ENCODE data around the gene CEBPE.
A peak's percentile ranks its signal among the peaks of the same experiment; 100 is the strongest.
"Not testable (repeated sequence)": the region's sequence is repeated elsewhere in the genome, so short reads cannot be mapped to it uniquely, and the experiment has no call there.

The CEBPE gene

GRCh38 chr14:23121361-23121771, 2.3 kb upstream of the CEBPE start:
- DNase-seq (ENCODE audit: low spot score) = no peak

GRCh38 chr14:23120541-23121251, 1.6 kb upstream of the CEBPE start:
- DNase-seq (ENCODE audit: low spot score) = peak; percentile 95

- no peak for DNase-seq (ENCODE audit: low spot score)
These were observed 590 bp upstream of the CEBPE start for GRCh38 chr14:23119363-23120327.

- DNase-seq (ENCODE audit: low spot score) = no peak
These were observed 1.6 kb downstream of the CEBPE start for GRCh38 chr14:23117371-23118020.

GRCh38 chr14:23115918-23116317, 3.1 kb downstream of the CEBPE start:
- no peak for DNase-seq (ENCODE audit: low spot score)

GRCh38 chr14:23115039-23115731, 3.9 kb downstream of the CEBPE start:
- no peak for DNase-seq (ENCODE audit: low spot score)

- no peak for DNase-seq (ENCODE audit: low spot score)
These were observed 4.4 kb downstream of the CEBPE start for GRCh38 chr14:23114669-23115038.

- no peak for DNase-seq (ENCODE audit: low spot score)
These were observed 5.0 kb downstream of the CEBPE start for GRCh38 chr14:23114120-23114458.

GRCh38 chr14:23113431-23114119, 5.5 kb downstream of the CEBPE start:
- DNase-seq (ENCODE audit: low spot score) = no peak

GRCh38 chr14:23112359-23113178, 6.5 kb downstream of the CEBPE start:
- no peak for DNase-seq (ENCODE audit: low spot score)

- DNase-seq (ENCODE audit: low spot score) = no peak
These were observed 8.3 kb downstream of the CEBPE start for GRCh38 chr14:23110579-23111365.

- DNase-seq (ENCODE audit: low spot score) = no peak
These were observed 9.3 kb downstream of the CEBPE start for GRCh38 chr14:23109769-23110168.

- DNase-seq (ENCODE audit: low spot score) = not testable (repeated sequence)
These were observed 10.9 kb downstream of the CEBPE start for GRCh38 chr14:23108169-23108568.

- DNase-seq (ENCODE audit: low spot score) = not testable (repeated sequence)
These were observed 11.4 kb downstream of the CEBPE start for GRCh38 chr14:23107620-23108019.

- DNase-seq (ENCODE audit: low spot score) = no peak
These were observed 12.4 kb downstream of the CEBPE start for GRCh38 chr14:23106747-23107045.

- DNase-seq (ENCODE audit: low spot score) = no peak
These were observed 13.7 kb downstream of the CEBPE start for GRCh38 chr14:23105348-23105824.

- no peak for DNase-seq (ENCODE audit: low spot score)
These were observed 14.3 kb downstream of the CEBPE start, which contains the start of gene CIROP for GRCh38 chr14:23104591-23105347. CIROP (minus strand) TSS chr14:23104989; CDS start chr14:23104920, 69 bp downstream.

- no peak for DNase-seq (ENCODE audit: low spot score)
These were observed 14.9 kb downstream of the CEBPE start for GRCh38 chr14:23104070-23104590.

GRCh38 chr14:23103581-23103980, 15.5 kb downstream of the CEBPE start:
- DNase-seq (ENCODE audit: low spot score) = no peak

All from HuH-7 (cell line).